Body of pancreas (tissue), 4 donors: Measurements from ENCODE around the gene KIF27.

Experiments used
- POLR2A ChIP-seq, 3 donors: fragments of 450-650 bp; IDR thresholded peaks; one replicate each; pipeline ENCODE4 v1.6.1; 2016; ENCODE audit warnings: antibody characterized with exemption in 3 of 3, mild to moderate bottlenecking in 2 of 3
- TF ChIP-seq, protein P1 (sequence below), 7 experiments: fragments of 450-650 bp in 4 of 7; fragments of 200-600 bp in 3 of 7; sonication (generic) in 3 of 7; IDR thresholded peaks; one replicate each; pipeline ENCODE4 v1.5.1; 2016 to 2019; ENCODE audit warnings: antibody characterized with exemption in 7 of 7

DNA sequence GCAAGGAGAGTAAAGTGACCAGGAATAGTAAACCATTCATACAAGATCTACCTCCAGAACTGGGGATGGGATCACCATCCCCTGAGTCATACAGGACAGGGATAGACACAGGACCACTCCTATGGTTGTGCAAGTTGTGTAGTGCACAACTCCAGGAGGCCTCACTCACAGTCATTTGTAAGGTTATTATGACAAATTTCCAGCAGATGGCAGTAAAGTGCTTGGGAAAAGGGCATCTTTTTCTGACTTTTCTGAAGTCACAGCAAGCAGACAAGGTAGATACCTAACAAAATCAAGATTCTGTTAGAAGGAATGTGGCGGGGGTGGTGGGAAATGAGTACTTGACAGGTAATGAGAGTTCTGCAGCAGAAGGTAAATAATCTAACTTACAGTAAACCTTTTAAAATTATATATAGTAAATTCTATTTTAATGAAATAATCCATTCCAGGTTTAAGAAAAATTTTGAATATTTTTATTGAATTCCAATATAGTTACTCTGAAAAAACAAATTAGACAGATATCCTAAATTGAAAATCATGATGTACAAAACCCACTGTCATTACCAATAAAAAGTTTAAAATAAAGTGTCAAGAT, 16.7 kb upstream of the KIF27 start:
- TF ChIP-seq, protein P1, sequence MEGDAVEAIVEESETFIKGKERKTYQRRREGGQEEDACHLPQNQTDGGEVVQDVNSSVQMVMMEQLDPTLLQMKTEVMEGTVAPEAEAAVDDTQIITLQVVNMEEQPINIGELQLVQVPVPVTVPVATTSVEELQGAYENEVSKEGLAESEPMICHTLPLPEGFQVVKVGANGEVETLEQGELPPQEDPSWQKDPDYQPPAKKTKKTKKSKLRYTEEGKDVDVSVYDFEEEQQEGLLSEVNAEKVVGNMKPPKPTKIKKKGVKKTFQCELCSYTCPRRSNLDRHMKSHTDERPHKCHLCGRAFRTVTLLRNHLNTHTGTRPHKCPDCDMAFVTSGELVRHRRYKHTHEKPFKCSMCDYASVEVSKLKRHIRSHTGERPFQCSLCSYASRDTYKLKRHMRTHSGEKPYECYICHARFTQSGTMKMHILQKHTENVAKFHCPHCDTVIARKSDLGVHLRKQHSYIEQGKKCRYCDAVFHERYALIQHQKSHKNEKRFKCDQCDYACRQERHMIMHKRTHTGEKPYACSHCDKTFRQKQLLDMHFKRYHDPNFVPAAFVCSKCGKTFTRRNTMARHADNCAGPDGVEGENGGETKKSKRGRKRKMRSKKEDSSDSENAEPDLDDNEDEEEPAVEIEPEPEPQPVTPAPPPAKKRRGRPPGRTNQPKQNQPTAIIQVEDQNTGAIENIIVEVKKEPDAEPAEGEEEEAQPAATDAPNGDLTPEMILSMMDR (IDR thresholded peaks at IDR 0.05): peak in 6 of 7 experiments; percentile 44 to 73 (median 68)
- no peak for TF ChIP-seq POLR2A (IDR thresholded peaks at IDR 0.05)
